OCI-LY3 (cell line): ENCODE results near the gene GALNT2.

Experiments used
- CTCF ChIP-seq: fragments of 200-600, 300-600 bp; sonication (generic); IDR thresholded peaks from 2 replicates; pipeline ENCODE4 v1.5.1; 2014; ENCODE audit warnings: antibody characterized with exemption, low read length, low read depth
- EZH2phosphoT487 ChIP-seq: fragments of 200-600 bp; shearing (Covaris generic); IDR thresholded peaks from 2 replicates; pipeline ENCODE4 v1.6.1; 2018; ENCODE audit warnings: antibody characterized with exemption, mixed run types, low read depth

GRCh38 chr1:230123280-230124185, 56.5 kb downstream of the GALNT2 start:
- TF ChIP-seq CTCF, result no peak
- no peak for TF ChIP-seq EZH2phosphoT487
